Measurements from ENCODE around the gene SLC10A7.

DNA sequence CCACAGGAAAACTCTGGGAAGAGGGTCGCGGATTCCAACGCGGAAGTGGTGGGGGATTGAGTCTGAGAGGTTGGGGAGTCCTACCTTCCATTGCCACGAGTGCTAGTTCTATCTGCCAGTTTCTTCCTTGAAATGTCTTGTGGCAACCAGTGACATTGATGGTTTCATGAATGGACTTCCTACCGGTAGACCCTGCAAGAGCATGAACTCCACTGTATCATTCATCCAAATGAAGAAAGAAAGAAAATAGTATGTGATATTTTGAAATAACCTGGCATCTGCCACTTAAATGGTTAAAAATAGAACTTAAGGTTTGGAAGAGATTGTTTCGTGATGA lies 1.1 kb upstream of the SLC10A7 start:
- TF ChIP-seq, protein P1, sequence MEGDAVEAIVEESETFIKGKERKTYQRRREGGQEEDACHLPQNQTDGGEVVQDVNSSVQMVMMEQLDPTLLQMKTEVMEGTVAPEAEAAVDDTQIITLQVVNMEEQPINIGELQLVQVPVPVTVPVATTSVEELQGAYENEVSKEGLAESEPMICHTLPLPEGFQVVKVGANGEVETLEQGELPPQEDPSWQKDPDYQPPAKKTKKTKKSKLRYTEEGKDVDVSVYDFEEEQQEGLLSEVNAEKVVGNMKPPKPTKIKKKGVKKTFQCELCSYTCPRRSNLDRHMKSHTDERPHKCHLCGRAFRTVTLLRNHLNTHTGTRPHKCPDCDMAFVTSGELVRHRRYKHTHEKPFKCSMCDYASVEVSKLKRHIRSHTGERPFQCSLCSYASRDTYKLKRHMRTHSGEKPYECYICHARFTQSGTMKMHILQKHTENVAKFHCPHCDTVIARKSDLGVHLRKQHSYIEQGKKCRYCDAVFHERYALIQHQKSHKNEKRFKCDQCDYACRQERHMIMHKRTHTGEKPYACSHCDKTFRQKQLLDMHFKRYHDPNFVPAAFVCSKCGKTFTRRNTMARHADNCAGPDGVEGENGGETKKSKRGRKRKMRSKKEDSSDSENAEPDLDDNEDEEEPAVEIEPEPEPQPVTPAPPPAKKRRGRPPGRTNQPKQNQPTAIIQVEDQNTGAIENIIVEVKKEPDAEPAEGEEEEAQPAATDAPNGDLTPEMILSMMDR (IDR thresholded peaks at IDR 0.05), result no peak
- TF ChIP-seq EP300 (IDR thresholded peaks at IDR 0.05) (no peak), POLR2A (IDR thresholded peaks at IDR 0.05) (no peak)
